Activated T-cell treated with anti-CD3 and anti-CD28 coated beads for 48 hours (primary cell): ENCODE results near the gene ZNF827.

ENCODE experiments used
- DNase-seq: peaks from one replicate; pipeline ENCODE4 v3.0.0-alpha.2; 2020; ENCODE audit warnings: low read depth

Gene ZNF827

GRCh38 chr4:145887241-145887991 is 51.2 kb downstream of the ZNF827 start:
- DNase-seq = no peak

GRCh38 chr4:145886871-145887240 is 51.8 kb downstream of the ZNF827 start:
- no peak for DNase-seq

DNA sequence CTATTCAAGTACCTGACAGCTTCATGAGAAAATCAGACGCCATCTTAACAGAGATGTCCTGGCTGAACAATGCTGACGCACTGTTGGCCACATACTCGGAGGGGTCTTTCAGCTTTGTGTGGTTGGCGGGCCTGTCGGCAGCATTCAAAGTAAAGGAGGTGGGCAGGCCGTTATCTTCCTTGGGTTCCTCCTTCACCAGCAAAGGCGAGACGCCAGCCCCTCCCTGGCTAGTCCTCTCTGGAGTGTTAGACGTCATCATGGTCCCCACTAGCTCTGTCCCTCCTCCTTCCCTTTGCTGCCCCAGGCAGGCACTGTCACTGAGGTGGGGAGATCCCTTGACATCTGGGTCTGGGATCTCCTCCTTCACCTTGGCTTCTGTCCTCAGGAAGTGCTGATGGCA is 53.0 kb downstream of the ZNF827 start:
- no peak for DNase-seq

GRCh38 chr4:145884775-145885174 is 53.8 kb downstream of the ZNF827 start:
- no peak for DNase-seq

DNA sequence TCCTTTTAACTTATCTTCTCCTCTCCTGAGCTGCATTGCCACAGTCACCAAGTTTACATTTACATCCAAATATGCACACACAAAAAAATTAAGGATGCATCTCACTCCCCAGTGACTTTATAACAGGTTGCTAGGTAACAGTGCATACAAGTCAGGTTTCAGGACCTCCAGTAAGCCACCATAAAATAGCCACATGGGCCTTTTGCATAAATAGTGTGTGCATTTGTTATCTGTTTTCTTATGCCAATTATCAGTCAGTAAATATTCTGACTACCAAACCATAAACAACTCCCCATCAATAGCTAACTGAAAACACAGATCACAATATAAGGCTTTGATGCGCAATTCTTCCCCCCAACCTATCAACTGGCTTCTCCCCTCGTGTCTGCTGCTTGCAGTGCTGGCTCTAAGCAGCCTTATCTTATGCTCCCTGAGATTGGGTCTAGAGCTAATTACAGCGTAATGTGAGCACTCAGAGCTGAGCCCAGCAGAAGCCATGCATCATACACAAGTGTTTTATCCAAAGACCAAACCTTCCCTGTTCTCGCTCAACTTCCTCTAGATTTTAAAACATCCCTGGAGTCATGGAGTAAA is 55.4 kb downstream of the ZNF827 start:
- no peak for DNase-seq

DNA sequence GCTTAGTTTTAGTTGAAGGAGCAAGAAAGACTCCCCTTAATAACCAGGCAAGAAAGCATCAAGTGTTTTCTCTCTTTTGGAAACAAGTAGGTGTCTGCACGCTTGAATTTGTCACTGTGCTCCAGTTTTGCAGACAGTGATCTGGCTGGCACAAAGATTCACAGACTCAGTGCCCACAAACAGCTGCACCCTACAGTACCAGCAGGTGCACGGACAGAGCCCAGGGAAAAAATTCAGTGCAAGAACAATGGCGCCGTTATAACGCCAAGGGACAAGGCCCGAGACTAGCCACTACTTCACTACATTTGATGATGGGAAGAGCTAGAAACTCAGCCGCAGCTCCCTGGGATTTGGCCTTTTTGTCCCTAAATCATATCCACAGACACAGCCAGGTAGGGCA is 56.0 kb downstream of the ZNF827 start:
- no peak for DNase-seq

DNA sequence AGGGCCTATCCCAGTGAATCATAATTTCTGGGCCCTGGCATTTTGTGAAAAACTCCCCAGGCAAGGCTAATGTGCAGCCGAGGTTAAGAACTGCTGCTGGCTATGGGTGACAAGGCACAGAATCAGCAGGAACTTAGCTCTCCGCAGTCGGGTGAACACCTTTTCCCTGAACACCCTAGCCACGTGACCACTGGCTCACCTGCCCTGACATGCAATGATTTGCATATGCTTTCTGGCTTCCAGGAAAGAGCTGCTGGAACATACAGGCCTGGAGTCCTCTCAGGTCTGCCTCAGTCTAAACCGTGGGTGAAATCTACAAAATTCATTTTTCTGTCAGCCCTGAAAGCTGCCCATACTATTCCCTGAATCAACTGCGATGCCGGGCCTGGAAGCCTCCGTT is 56.6 kb downstream of the ZNF827 start:
- DNase-seq = no peak

GRCh38 chr4:145881576-145881975 is 57.0 kb downstream of the ZNF827 start:
- no peak for DNase-seq

DNA sequence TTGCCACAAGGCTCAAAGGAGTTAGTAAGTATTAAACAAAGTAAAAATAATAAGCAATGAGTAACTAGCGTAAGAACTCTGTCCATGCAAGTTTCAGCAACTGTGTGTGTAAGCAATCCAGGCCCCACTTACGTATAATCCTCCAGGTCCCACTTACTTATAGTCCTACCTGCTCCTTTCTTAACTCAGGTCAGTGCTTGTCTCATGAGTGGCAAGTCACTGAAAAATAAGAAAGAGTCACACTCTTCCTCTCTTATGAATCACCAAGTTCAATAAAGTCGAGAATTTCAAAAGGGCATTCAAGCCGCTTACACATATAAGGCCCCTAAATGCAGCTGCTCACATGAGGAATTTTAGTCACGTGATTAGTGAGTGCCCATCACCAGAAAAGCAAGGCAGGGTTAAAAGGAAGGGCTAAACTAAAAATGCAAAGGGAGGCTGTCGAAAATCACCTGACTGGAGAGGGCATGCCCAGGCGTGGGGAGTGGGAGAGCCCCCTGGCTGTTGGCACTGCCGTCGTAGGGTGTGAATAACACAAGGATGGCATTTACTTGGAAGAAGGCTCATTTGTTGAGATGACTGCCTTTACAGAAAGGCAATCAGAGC is 58.2 kb downstream of the ZNF827 start:
- DNase-seq = no peak

DNA sequence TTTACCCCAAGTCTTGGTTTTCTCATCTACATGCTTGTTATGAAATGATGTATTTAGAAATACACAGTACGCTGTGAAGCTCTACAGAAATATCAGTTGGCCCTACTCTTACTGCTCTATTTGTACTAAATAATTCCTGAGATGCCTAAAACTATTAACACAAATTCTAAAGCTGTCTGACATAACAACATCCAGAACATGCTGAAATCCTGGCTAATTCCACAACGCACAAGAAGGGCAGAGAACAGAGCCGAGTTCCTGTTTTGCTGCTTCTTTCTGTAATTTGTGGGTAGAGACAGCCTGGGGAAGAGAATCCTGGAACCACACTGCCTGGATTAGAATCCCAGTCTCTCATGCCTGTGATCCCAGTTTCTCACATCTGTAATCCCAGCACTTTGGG is 59.0 kb downstream of the ZNF827 start:
- DNase-seq = no peak

- no peak for DNase-seq
Measured at GRCh38 chr4:145878501-145879435, 59.9 kb downstream of the ZNF827 start.

- no peak for DNase-seq
Measured at GRCh38 chr4:145876531-145877180, 62.0 kb downstream of the ZNF827 start.

- DNase-seq = no peak
Measured at GRCh38 chr4:145873901-145874300, 64.7 kb downstream of the ZNF827 start.

DNA sequence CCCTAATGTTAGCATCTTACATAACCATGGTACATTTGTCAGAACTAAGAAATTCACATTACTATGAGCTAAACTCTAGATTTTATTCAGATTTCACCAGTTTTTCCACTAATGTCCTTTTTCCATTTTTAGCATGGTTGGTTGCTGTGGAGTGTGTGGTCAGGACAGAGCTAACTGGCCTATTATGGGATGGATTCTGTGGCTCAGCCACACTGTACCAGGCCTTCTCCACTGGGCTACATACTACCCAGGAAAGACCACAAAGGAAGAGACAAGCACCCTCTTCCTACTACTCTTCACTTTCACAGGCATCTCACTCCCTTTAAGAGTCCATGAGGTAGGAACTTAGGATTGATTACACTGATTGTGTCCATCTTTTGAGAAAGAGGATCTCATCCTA is 67.4 kb downstream of the ZNF827 start:
- DNase-seq = no peak

DNA sequence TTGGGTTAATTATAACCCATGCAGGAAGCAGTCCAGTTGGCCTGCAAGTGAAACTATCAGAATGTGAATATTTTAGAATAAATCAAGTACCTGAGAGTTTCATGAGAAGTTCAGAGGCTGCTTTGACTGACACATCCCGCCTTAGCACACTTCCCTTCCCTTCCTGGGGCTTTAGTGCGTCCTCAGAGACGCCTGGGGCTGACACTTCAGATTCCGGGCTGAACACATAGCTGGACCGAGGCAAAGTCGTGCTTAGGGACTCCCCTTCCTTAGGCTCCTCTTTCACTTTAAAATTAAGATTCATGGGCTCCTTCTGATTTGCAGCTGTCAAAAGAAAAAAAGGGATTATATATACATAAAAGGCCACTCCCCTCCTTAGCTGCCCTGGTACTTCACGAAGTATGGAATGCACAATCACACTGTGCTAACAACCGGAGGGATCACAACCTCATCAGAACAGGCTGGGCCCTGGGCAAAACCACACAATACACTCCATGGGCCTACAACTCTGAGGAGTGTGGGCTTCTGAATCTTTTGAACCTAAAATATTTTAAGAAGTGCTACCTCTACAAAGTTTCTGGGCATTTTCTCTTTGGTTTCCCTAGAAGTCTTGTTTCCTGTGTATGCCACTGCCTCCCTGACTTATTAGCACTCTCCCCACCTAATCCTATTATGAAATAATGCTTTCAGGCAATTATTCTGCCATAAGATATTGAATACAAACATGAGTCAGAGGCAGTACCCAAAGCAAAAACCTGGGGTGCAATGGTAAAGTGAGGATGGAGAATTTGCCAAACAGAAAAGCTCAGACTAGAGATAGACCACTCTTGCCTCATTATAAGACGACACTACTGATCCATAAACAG is 68.2 kb downstream of the ZNF827 start:
- DNase-seq = no peak

DNA sequence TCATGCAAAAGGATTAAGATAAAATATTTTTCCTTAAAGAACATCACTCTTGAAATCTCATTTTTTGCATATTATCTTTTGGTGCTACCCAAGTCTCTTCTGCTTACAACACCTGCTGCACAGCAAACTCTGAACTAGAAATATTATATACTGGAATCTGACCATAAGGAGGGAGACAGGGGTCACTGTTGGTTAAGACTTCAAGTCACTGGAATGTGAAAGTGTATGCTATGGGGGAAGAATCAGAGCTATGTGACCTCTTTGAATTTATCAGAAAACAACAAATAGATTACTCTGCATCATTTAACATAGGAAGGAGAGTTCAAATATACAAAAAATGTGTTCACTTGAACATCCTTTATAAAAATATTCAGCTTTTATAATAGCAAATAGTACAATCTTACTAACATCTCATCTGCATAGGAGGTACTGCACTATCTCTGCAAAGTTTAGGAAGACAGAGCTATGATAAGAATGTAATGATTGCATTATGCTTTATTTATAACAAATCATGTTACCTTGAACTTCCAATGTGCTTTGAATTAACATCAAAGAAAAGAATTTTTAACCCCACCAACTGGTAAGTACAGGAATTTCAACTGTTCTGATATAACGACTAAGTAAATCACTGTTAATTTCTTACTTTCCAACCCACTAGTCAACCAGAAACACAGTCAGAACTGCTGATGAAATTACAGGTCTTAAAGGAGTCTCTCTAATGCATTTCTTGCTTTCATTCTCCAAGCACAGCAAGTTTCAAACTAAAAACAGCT is 69.8 kb downstream of the ZNF827 start:
- DNase-seq = no peak

- no peak for DNase-seq
Measured at GRCh38 chr4:145867406-145867805, 71.2 kb downstream of the ZNF827 start.

DNA sequence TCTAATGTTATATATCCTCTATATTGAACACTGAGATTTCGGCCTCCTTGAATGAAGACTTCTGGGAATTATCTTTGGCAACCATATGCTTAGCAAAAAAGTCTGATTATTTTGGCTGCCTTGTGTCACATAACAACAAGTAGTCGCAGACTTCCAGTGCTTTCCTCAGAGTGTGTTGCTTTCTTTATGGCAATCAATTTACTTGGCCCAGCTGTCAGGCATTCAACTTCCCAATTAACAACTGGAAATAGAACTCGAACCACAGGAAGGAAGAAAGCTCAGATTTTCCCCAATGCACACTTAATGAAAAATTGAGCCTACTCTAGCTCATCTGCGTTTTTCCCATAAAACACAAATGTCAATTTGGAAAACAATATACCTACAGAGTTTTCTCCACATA is 71.6 kb downstream of the ZNF827 start:
- DNase-seq = no peak

GRCh38 chr4:145865274-145865941 is 73.2 kb downstream of the ZNF827 start:
- no peak for DNase-seq

GRCh38 chr4:145863191-145863590 is 75.4 kb downstream of the ZNF827 start:
- no peak for DNase-seq
